Body of pancreas (tissue), 4 donors: ENCODE results near the gene RFX8. TPM values are rescaled to one million over a fixed set of nuclear protein-coding genes. Genes with fewer than 3 reads are reported as not detected.

Experiments used
- ATAC-seq: fragments of 150-250 bp; one replicate; pipeline ENCODE4 v1.9.1; 2016
- DNase-seq, 4 donors: peaks; one replicate each; pipeline ENCODE4 v3.0.0-alpha.2; 2019
- H3K27ac ChIP-seq, 4 donors: fragments of 200-600 bp; sonication (generic); 1 replicate in 3 of 4; 2 replicates in 1 of 4; pipeline versions ENCODE4 v1.5.1 to v1.6.1; 2016 to 2019; ENCODE audit warnings: mild to moderate bottlenecking in 1 of 4, mixed read lengths in 1 of 4, moderate library complexity in 1 of 4
- H3K27me3 ChIP-seq, 2 donors: fragments of 200-600 bp; sonication (generic); one replicate each; pipeline ENCODE4 v1.6.0; 2016; ENCODE audit warnings: mild to moderate bottlenecking in 1 of 2
- H3K36me3 ChIP-seq, 2 donors: fragments of 200-600 bp; sonication (generic); replicated peaks in 1 of 2; 2 replicates each; pipeline ENCODE4 v1.5.1; 2016; ENCODE audit warnings: low read depth in 2 of 2; ENCODE audit not compliant: insufficient read depth in 1 of 2
- H3K4me1 ChIP-seq: fragments of 200-600 bp; sonication (generic); one replicate; pipeline ENCODE4 v1.6.0; 2016
- H3K4me3 ChIP-seq, 2 donors: fragments of 200-600 bp; sonication (generic); 1 replicate in 1 of 2; 2 replicates in 1 of 2; pipeline ENCODE4 v1.5.1; 2016 to 2019
- H3K9me3 ChIP-seq, 3 donors: fragments of 200-600 bp; sonication (generic); 1 replicate in 2 of 3; 2 replicates in 1 of 3; pipeline ENCODE4 v1.5.1; 2016
- POLR2A ChIP-seq, 3 donors: fragments of 450-650 bp; IDR thresholded peaks; one replicate each; pipeline ENCODE4 v1.6.1; 2016; ENCODE audit warnings: antibody characterized with exemption in 3 of 3, mild to moderate bottlenecking in 2 of 3
- WGBS, 2 donors: methylation state at CpG; one replicate each; pipeline ENCODE4 v1.1.5; 2017; 5-methylcytosine and 5-hydroxymethylcytosine counted together
- intact Hi-C: fragments of 100-400 bp; cut with DNase I; formaldehyde crosslinking; loops from one replicate; pipeline ENCODE4 v1.15.1; 2023
- total RNA-seq, 2 donors: library from RNA; depleted of rRNA; stranded (reverse); fragments of >200 nt; gene quantifications; one replicate each; pipeline ENCODE4 v1.1.0, GENCODE V29; 2016
- TF ChIP-seq, protein P1 (sequence below), 7 experiments: fragments of 450-650 bp in 4 of 7; fragments of 200-600 bp in 3 of 7; sonication (generic) in 3 of 7; IDR thresholded peaks; one replicate each; pipeline ENCODE4 v1.5.1; 2016 to 2019; ENCODE audit warnings: antibody characterized with exemption in 7 of 7

The RFX8 gene
- total RNA-seq, 2 donors from 2014 or later: not detected

GRCh38 chr2:101399021-101399799 lies 75.7 kb downstream of the RFX8 start:
- no peak overlapping the region for H3K27ac ChIP-seq
- no peaks in the 10 kb centered on the region for H3K9me3 ChIP-seq
- no peak for ATAC-seq
- WGBS, 2 donors: 75 to 76% methylated on average over 11 of the region's 11 CpGs
- no peaks in the 10 kb centered on the region for H3K36me3 ChIP-seq
- no peak overlapping the region for H3K4me3 ChIP-seq
- H3K27me3 ChIP-seq: no peaks in the 10 kb centered on the region
- H3K4me1 ChIP-seq: no peaks in the 10 kb centered on the region
- no peak for DNase-seq
- no peak for TF ChIP-seq POLR2A (IDR thresholded peaks at IDR 0.05)
- TF ChIP-seq, protein P1, sequence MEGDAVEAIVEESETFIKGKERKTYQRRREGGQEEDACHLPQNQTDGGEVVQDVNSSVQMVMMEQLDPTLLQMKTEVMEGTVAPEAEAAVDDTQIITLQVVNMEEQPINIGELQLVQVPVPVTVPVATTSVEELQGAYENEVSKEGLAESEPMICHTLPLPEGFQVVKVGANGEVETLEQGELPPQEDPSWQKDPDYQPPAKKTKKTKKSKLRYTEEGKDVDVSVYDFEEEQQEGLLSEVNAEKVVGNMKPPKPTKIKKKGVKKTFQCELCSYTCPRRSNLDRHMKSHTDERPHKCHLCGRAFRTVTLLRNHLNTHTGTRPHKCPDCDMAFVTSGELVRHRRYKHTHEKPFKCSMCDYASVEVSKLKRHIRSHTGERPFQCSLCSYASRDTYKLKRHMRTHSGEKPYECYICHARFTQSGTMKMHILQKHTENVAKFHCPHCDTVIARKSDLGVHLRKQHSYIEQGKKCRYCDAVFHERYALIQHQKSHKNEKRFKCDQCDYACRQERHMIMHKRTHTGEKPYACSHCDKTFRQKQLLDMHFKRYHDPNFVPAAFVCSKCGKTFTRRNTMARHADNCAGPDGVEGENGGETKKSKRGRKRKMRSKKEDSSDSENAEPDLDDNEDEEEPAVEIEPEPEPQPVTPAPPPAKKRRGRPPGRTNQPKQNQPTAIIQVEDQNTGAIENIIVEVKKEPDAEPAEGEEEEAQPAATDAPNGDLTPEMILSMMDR (IDR thresholded peaks at IDR 0.05): no peak
- intact Hi-C loops: no loop called here

- no peaks in the 10 kb centered on the region for H3K9me3 ChIP-seq
- H3K27ac ChIP-seq: no peak overlapping the region
- intact Hi-C loops: no loop called here
- H3K27me3 ChIP-seq: no peaks in the 10 kb centered on the region
- H3K4me1 ChIP-seq: no peaks in the 10 kb centered on the region
- TF ChIP-seq, protein P1 (IDR thresholded peaks at IDR 0.05): no peak
- no peak for TF ChIP-seq POLR2A (IDR thresholded peaks at IDR 0.05)
- ATAC-seq: no peak
- 48 to 61% methylated on average over 10 of the region's 10 CpGs for WGBS, 2 donors
- DNase-seq: no peak
- H3K36me3 ChIP-seq: no peaks in the 10 kb centered on the region
- no peak overlapping the region for H3K4me3 ChIP-seq
Observed at GRCh38 chr2:101398116-101398821, 76.6 kb downstream of the RFX8 start.

DNA sequence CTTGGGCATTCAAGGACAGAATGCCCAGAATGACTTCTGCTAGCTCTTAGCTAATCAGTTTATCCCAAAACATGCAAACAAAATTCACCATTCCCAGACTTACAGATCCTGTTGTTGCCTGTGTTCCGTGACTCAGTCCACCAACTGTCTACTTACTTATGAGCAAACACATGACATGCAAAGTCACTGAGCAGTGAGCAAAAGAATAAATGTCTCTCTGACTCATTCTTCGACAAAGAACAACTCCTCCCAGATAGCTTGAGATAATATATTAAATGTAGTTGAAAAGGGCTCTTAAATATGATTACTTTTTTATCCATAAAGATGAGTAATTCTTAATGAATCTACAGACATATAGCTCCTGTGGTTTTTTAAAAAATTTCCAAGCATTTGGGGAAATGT lies 78.6 kb downstream of the RFX8 start:
- TF ChIP-seq, protein P1 (IDR thresholded peaks at IDR 0.05): no peak
- no peak for TF ChIP-seq POLR2A (IDR thresholded peaks at IDR 0.05)
- H3K9me3 ChIP-seq: no peaks in the 10 kb centered on the region
- ATAC-seq: no peak
- H3K36me3 ChIP-seq: no peaks in the 10 kb centered on the region
- no peaks in the 10 kb centered on the region for H3K4me1 ChIP-seq
- H3K27me3 ChIP-seq: no peaks in the 10 kb centered on the region
- H3K4me3 ChIP-seq: no peak overlapping the region
- H3K27ac ChIP-seq: no peak overlapping the region
- no peak for DNase-seq
- intact Hi-C loops: no loop called here
- 72 to 73% methylated on average over 2 of the region's 2 CpGs for WGBS, 2 donors

GRCh38 chr2:101395545-101396315 lies 79.2 kb downstream of the RFX8 start:
- intact Hi-C loops: no loop called here
- H3K36me3 ChIP-seq: no peaks in the 10 kb centered on the region
- H3K27me3 ChIP-seq: no peaks in the 10 kb centered on the region
- TF ChIP-seq, protein P1 (IDR thresholded peaks at IDR 0.05): no peak
- no peak for TF ChIP-seq POLR2A (IDR thresholded peaks at IDR 0.05)
- 78 to 84% methylated on average over 6 of the region's 6 CpGs for WGBS, 2 donors
- H3K9me3 ChIP-seq: no peaks in the 10 kb centered on the region
- no peak for DNase-seq
- no peak for ATAC-seq
- no peak overlapping the region for H3K4me3 ChIP-seq
- no peaks in the 10 kb centered on the region for H3K4me1 ChIP-seq
- no peak overlapping the region for H3K27ac ChIP-seq
